Activated B cell treated with CpG ODN at 0.5 μM for 24 hours (primary cell): ENCODE measurements around the gene PSMB10. TPM values are rescaled to one million over a fixed set of nuclear protein-coding genes. Genes with fewer than 3 reads are reported as not detected.
A peak's percentile ranks its signal among the peaks of the same experiment; 100 is the strongest.

ENCODE experiments used
- ATAC-seq: fragments of 200-7000 bp; cut with Tn5 transposase; one replicate; pipeline ENCODE4 v1.10.0; 2021; ENCODE audit warnings: low read depth, mild to moderate bottlenecking, moderate library complexity
- CTCF ChIA-PET: fragments of 350-600 bp; sonication (Branson Sonifier 250); formaldehyde crosslinking; loops from one replicate; lab custom pipeline; 2021; ENCODE audit warnings: antibody characterized with exemption; lab: Charles Lee
- POLR2A ChIA-PET: fragments of 350-600 bp; sonication (Branson Sonifier 250); formaldehyde crosslinking; loops from one replicate; lab custom pipeline; 2021; ENCODE audit warnings: antibody characterized with exemption; lab: Charles Lee
- DNase-seq: peaks from one replicate; pipeline ENCODE4 v3.0.0; 2022
- H3K27ac Mint-ChIP-seq: one replicate; pipeline ENCODE4 v1.8.0; 2020; ENCODE audit warnings: mixed read lengths
- H3K27me3 Mint-ChIP-seq: one replicate; pipeline ENCODE4 v1.8.0; 2021; ENCODE audit warnings: mixed read lengths
- H3K36me3 Mint-ChIP-seq: one replicate; pipeline ENCODE4 v1.8.0; 2021; ENCODE audit warnings: low read depth, mixed read lengths
- H3K4me1 Mint-ChIP-seq: one replicate; pipeline ENCODE4 v1.8.0; 2021; ENCODE audit warnings: mixed read lengths
- H3K4me3 Mint-ChIP-seq: one replicate; pipeline ENCODE4 v1.8.0; 2020; ENCODE audit warnings: mild to moderate bottlenecking, mixed read lengths
- H3K9me3 Mint-ChIP-seq: one replicate; pipeline ENCODE4 v1.8.0; 2020; ENCODE audit warnings: mixed read lengths
- CTCF ChIP-seq: fragments of 200-600 bp; IDR thresholded peaks from one replicate; pipeline ENCODE4 v1.8.0; 2022; ENCODE audit warnings: antibody characterized with exemption, mild to moderate bottlenecking
- intact Hi-C: fragments of 100-400 bp; cut with micrococcal nuclease; formaldehyde crosslinking; loops from one replicate; pipeline ENCODE4 v1.15.1; 2024
- total RNA-seq: library from RNA; stranded (reverse); gene quantifications from 2 replicates; pipeline ENCODE4 v1.2.3, GENCODE V29; 2022

The PSMB10 gene
- total RNA-seq, 1 donor from 2014 or later = 202 TPM

DNA sequence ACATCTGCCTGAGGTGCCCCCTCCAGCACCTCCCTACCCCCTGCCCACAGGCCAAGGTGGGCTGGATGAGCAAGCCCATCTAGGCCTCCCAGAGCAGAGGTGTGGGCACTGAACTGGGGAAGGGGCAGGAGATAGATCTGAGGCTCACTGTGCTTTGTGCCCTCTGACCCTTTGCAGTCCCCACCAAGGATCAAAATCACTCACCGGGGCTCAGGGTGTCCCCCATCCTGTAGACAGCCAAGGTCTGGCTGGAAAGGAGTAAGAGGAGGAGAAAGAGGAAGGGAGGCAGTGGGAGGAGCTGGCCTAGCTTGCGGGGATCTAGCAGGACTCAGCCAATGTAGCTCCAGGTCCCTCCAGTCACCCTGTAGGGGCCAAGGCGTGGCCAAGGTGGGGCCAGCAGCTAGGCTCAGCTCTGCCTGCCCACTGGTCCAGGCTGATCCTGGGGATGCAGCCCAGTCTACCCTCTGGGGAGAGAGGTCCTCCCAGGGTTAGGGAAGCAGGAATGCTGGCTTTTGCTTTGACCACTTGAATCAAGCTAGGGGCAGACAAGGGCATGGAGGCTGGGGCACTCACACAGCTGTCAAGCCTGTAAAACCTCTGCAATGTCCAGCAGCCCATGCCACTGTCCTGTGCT, 30.0 kb upstream of the PSMB10 start:
- Mint-ChIP-seq H3K4me1 (peaks cover 28% of the 10 kb centered on the region), H3K27ac (no peak overlapping the region), H3K9me3 (no peaks in the 10 kb centered on the region), H3K27me3 (no peaks in the 10 kb centered on the region), H3K36me3 (peaks cover 13% of the 10 kb centered on the region), H3K4me3 (peak overlapping the region; percentile 96)
- TF ChIP-seq CTCF = no peak
- CTCF ChIA-PET = interaction anchor here (0.6 to 1.8 kb wide), 2 partner anchors 74 kb away, joined by 3 to 5 read pairs; no protein-coding TSS in a partner anchor
- POLR2A ChIA-PET = interaction anchor here (0.6 to 3.0 kb wide), 3 partner anchors 30 to 254 kb away, joined by 4 to 25 read pairs (median 4); partner anchors contain the start of gene PSMB10
- intact Hi-C loops = no loop called here
- ATAC-seq (no peak), DNase-seq (no peak)

DNA sequence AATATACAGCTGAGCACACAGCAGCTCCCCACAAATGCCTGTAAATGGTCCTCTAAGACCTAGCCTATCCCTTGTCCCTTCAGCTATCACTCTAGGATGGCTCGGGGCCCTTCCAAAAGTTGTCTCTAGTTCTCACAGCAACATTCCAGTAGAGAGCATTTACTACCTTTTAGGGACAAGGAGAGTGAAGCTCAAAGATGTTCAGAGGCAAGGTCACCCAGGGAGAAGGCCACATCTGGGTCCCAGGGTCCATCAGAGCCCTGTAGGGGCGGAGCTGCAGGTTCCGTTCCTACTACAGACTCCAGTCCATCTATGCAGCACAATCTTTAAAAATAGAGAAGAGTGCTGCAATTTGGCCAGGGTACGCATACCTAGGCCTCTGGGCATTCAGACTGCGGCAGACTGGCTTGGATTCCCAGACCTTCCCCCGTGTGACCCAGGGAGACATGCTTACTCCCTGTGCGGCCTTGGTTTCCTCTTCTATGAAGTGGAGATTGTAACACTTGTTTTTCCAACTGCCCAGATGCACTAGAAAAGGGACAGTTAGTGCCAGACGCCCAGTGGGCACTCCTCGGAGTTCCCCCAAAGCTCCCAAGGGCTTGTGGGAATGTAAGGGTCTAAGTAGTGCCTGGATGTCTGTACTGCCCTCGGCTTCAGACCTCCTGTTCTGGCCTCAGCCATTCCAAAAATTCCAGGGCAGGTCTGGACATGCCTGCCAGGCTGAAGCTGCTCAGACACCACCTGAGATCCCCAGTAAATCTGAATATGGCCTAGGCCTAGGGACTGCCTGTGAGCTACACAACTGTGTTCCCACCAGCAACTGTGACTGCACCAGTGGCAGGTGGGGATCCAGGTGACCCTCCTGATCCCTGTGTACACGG, 29.3 kb upstream of the PSMB10 start:
- peaks cover 19% of the 10 kb centered on the region for H3K36me3 Mint-ChIP-seq
- TF ChIP-seq CTCF = no peak
- ATAC-seq (no peak), DNase-seq (no peak)
- ChIA-PET CTCF (interaction anchor here (0.5 to 1.5 kb wide), 4 partner anchors 75 to 275 kb away, joined by 3 read pairs; no protein-coding TSS in a partner anchor), POLR2A (interaction anchor here (0.6 to 1.5 kb wide), 3 partner anchors 30 to 255 kb away, joined by 3 to 9 read pairs (median 4); partner anchors contain the start of gene PSMB10)
- no peak overlapping the region for H3K27ac Mint-ChIP-seq
- no peak overlapping the region for H3K4me3 Mint-ChIP-seq
- no peaks in the 10 kb centered on the region for H3K9me3 Mint-ChIP-seq
- no peaks in the 10 kb centered on the region for H3K27me3 Mint-ChIP-seq
- intact Hi-C loops = no loop called here
- peaks cover 28% of the 10 kb centered on the region for H3K4me1 Mint-ChIP-seq

GRCh38 chr16:67964477-67965131, 28.0 kb upstream of the PSMB10 start:
- Mint-ChIP-seq H3K4me1 (peaks cover 26% of the 10 kb centered on the region), H3K27me3 (no peaks in the 10 kb centered on the region), H3K27ac (peak overlapping the region; percentile 11), H3K4me3 (no peak overlapping the region), H3K36me3 (peaks cover 24% of the 10 kb centered on the region), H3K9me3 (no peaks in the 10 kb centered on the region)
- no peak for ATAC-seq
- POLR2A ChIA-PET = interaction anchor here (0.6 to 1.5 kb wide), 3 partner anchors 29 to 120 kb away, joined by 3 to 9 read pairs (median 6); partner anchors contain the start of gene PSMB10
- intact Hi-C loops = no loop called here
- no peak for TF ChIP-seq CTCF
- no peak for DNase-seq
- CTCF ChIA-PET = interaction anchor here (1.0 to 1.5 kb wide), 2 partner anchors 79 to 81 kb away, joined by 3 to 4 read pairs; no protein-coding TSS in a partner anchor

DNA sequence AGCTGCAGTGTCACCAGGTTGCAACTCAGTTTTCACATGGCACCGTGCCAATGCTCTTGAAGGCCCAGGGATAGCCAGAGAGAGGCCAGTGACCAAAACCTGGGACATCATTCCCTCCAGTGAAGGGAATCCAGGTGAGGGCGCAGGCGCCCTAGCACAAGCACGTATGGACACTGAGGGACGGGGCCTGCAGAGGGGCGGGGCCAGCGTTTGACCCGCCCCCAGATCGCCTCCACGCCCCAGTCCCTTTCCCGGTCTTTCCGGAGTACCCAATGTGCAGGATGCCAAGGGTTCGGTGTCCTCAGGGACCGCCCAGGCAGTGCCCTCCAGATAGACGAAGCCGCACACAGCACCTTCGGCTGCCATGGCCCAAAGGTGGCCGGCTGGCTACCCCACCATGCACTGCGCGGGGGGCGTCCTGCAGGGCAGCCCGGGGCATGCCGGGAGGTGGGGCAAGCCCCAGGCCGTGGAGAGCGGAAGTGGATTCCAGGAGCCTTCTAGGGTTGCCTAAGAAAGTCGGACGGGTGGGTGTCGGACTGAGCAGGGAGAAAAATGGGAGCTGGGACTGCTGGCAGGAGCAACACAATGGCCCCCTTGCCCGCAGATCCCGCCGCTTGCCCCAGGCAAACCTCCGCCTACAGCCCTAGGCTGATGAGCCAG, 27.1 kb upstream of the PSMB10 start:
- TF ChIP-seq CTCF = no peak
- ChIA-PET POLR2A (no interaction called here), CTCF (interaction anchor here (1.0 kb wide), 1 partner anchor 78 kb away, joined by 4 read pairs; no protein-coding TSS in a partner anchor)
- intact Hi-C loops = no loop called here
- H3K27ac Mint-ChIP-seq = no peak overlapping the region
- no peaks in the 10 kb centered on the region for H3K27me3 Mint-ChIP-seq
- no peak for DNase-seq
- H3K4me3 Mint-ChIP-seq = no peak overlapping the region
- peaks cover 21% of the 10 kb centered on the region for H3K4me1 Mint-ChIP-seq
- ATAC-seq = no peak
- H3K36me3 Mint-ChIP-seq = peaks cover 22% of the 10 kb centered on the region
- no peaks in the 10 kb centered on the region for H3K9me3 Mint-ChIP-seq
